ENCODE data around the gene COL25A1. TPM values are rescaled to one million over a fixed set of nuclear protein-coding genes. Genes with fewer than 3 reads are reported as not detected.

Gene COL25A1
- total RNA-seq, 4 donors from 2014 or later: 0.06 to 0.53 (median 0.23) TPM

DNA sequence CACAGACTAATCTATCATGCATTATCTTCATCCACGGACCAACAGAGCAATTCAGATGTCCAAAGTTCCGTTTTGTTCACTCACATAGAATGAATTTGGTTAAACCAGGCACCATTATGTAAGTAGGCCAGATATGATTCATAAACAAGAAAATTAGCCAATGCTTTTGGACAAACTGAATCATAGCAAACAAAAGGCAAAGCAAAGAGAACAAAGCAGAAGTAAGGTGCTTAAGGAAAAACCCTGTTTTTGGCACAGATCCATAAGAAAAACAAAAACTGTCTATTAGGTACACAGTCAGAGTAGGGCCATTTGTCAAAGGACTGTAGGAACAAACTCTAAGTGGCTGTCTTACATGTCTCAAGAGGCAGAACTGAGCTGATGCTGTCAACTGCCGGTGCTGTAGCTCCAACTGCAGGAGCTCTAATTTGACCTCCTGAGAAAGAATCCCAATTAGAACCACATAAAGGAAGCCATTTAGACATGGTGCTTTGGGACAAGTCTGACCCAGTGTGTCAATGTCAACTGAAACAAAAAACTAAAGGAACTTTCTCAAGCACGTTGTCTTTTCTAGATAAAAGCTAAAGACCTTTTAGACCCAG lies 146.7 kb downstream of the COL25A1 start:
- 35 to 42% methylated on average over 4 of the region's 4 CpGs for WGBS, 2 donors
- no peak for TF ChIP-seq POLR2A (IDR thresholded peaks at IDR 0.05)
- no peak for TF ChIP-seq CTCF (IDR thresholded peaks at IDR 0.05)

DNA sequence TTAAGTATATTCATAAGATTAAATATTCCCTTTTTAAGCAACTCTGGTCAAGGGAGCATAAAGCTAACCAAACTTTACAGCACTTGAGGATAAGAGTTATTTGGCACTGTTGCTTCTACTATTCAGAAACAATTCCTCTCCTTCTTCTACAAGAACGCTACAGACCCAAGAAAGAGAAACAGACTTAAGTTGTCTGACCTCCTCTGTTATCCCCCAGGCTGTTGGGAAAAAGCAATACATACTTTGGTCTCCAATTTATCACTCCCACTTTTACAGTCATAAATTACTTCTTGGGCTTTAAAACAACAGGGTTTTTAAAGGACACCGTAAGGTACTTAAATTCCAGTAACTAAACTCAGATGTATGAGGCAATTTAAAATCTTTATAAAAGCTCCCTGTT lies 147.4 kb downstream of the COL25A1 start:
- no peak overlapping the region for H3K4me3 ChIP-seq
- H3K9me3 ChIP-seq: no peaks in the 10 kb centered on the region
- DNase-seq: no peak
- TF ChIP-seq POLR2A (IDR thresholded peaks at IDR 0.05): no peak
- TF ChIP-seq CTCF (IDR thresholded peaks at IDR 0.05): no peak
- WGBS, 2 donors: 72 to 83% methylated on average over 2 of the region's 2 CpGs
- no peaks in the 10 kb centered on the region for H3K4me1 ChIP-seq
- no peaks in the 10 kb centered on the region for H3K27me3 ChIP-seq
- intact Hi-C loops (cut with DNase I): no loop called here
- H3K36me3 ChIP-seq: no peaks in the 10 kb centered on the region
- no peak overlapping the region for H3K27ac ChIP-seq

More for the DNA sequence above, 146.7 kb downstream of the COL25A1 start:
- Histone ChIP-seq H3K36me3 (no peaks in the 10 kb centered on the region), H3K4me1 (no peaks in the 10 kb centered on the region), H3K27me3 (no peaks in the 10 kb centered on the region), H3K4me3 (no peak overlapping the region), H3K9me3 (no peaks in the 10 kb centered on the region), H3K27ac (no peak overlapping the region)
- intact Hi-C loops (cut with DNase I): no loop called here
- no peak for DNase-seq

DNA sequence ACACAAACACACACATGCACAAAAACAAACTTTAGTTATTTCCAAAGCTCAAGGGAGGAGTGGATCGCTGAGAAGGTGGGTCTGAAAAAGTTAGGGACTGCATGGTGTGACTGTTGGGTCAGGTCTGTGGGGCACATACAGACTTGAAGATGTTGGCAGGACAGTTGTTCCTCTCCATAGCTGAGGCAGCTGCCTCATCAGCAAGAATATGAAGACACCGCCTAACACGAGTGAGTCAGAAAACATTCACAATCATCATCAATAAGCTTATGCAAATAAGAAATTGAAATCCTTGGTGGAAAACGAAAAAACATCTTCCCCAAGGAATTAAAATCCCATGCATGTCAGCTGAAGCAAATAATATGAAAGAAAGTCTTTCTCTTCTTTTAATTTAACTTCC lies 148.0 kb downstream of the COL25A1 start:
- H3K27ac ChIP-seq: no peak overlapping the region
- TF ChIP-seq CTCF (IDR thresholded peaks at IDR 0.05) (no peak), POLR2A (IDR thresholded peaks at IDR 0.05) (no peak)
- intact Hi-C loops (cut with DNase I): no loop called here
- 45 to 57% methylated on average over 4 of the region's 4 CpGs for WGBS, 2 donors
- H3K4me3 ChIP-seq: no peak overlapping the region
- no peak for DNase-seq
- no peaks in the 10 kb centered on the region for H3K4me1 ChIP-seq
- no peaks in the 10 kb centered on the region for H3K36me3 ChIP-seq
- no peaks in the 10 kb centered on the region for H3K27me3 ChIP-seq
- no peaks in the 10 kb centered on the region for H3K9me3 ChIP-seq

- Histone ChIP-seq H3K4me1 (no peaks in the 10 kb centered on the region), H3K27me3 (no peaks in the 10 kb centered on the region), H3K9me3 (no peaks in the 10 kb centered on the region), H3K27ac (no peak overlapping the region), H3K4me3 (no peak overlapping the region), H3K36me3 (no peaks in the 10 kb centered on the region)
- intact Hi-C loops (cut with DNase I): no loop called here
- DNase-seq: no peak
- TF ChIP-seq CTCF (IDR thresholded peaks at IDR 0.05): no peak
- no peak for TF ChIP-seq POLR2A (IDR thresholded peaks at IDR 0.05)
These were observed 152.6 kb downstream of the COL25A1 start for GRCh38 chr4:109149836-109150235.

- Histone ChIP-seq H3K9me3 (no peaks in the 10 kb centered on the region), H3K27ac (no peak overlapping the region), H3K36me3 (no peaks in the 10 kb centered on the region), H3K27me3 (no peaks in the 10 kb centered on the region), H3K4me3 (no peak overlapping the region), H3K4me1 (no peaks in the 10 kb centered on the region)
- WGBS, 2 donors: 87% methylated on average over 2 of the region's 2 CpGs
- DNase-seq: no peak
- TF ChIP-seq CTCF (IDR thresholded peaks at IDR 0.05) (no peak), POLR2A (IDR thresholded peaks at IDR 0.05) (no peak)
- intact Hi-C loops (cut with DNase I): no loop called here
These were observed 153.8 kb downstream of the COL25A1 start for GRCh38 chr4:109148577-109149075.
